Ovary (tissue), 9 donors: ENCODE results near the gene PNPLA8. TPM values are rescaled to one million over a fixed set of nuclear protein-coding genes. Genes with fewer than 3 reads are reported as not detected.

ENCODE experiments used
- DNase-seq, 5 donors: peaks; one replicate each; pipeline ENCODE4 v3.0.0-alpha.2; 2019 to 2020
- H3K27ac ChIP-seq, 2 donors: fragments of 200-600 bp; one replicate each; pipeline versions ENCODE4 v1.5.1 to v1.8.0; 2019 to 2022
- H3K27me3 ChIP-seq: fragments of 200-600 bp; one replicate; pipeline ENCODE4 v1.8.0; 2022
- H3K36me3 ChIP-seq: fragments of 200-600 bp; sonication (generic); one replicate; pipeline ENCODE4 v1.5.1; 2019
- H3K4me1 ChIP-seq: one replicate; pipeline ENCODE4 v1.8.1; 2013; ENCODE audit warnings: mild to moderate bottlenecking, moderate library complexity; ENCODE audit not compliant: insufficient read depth
- H3K4me3 ChIP-seq: fragments of 200-600 bp; sonication (generic); one replicate; pipeline ENCODE4 v1.5.1; 2017
- H3K9me3 ChIP-seq, 2 donors: fragments of 200-600 bp in 1 of 2; sonication (generic) in 1 of 2; one replicate each; pipeline versions ENCODE4 v1.5.1 to v1.8.1; 2013 to 2019; ENCODE audit warnings: mild to moderate bottlenecking in 1 of 2, moderate library complexity in 1 of 2
- EP300 ChIP-seq: sonication (generic); formaldehyde crosslinking; IDR thresholded peaks from one replicate; pipeline ENCODE4 v1.6.1; 2017; ENCODE audit warnings: antibody characterized with exemption
- POLR2A ChIP-seq: fragments of 450-650 bp; IDR thresholded peaks from one replicate; pipeline ENCODE4 v1.6.1; 2017; ENCODE audit warnings: antibody characterized with exemption, mild to moderate bottlenecking, moderate library complexity
- WGBS, 3 donors: extraction: QIAGEN DNeasy Blood & Tissue Kit in 1 of 3; methylation state at CpG; one replicate each; pipeline versions ENCODE4 v1.1.5 to v1.1.7; 2013 to 2017; 5-methylcytosine and 5-hydroxymethylcytosine counted together
- intact Hi-C, 4 donors: fragments of 100-400 bp; cut with DNase I; formaldehyde crosslinking; loops; one replicate each; pipeline versions ENCODE4 v1.11.0 to v1.15.1; 2022 to 2023
- polyA plus RNA-seq, 2 donors: library from polyadenylated mRNA; stranded (reverse); fragments of 200-250 nt in 1 of 2; fragments of 350-450 nt in 1 of 2; fragmentation: Illumina TruSeq in 1 of 2; extraction: RNeasy Lipid Tissue Mini Kit (QIAGEN cat#74804) in 1 of 2; gene quantifications; one replicate each; pipeline ENCODE4 v1.2.3, GENCODE V29; 2013 to 2014
- total RNA-seq, 7 donors: library from RNA; depleted of rRNA in 2 of 7; stranded (reverse); fragments of >200 nt in 2 of 7; fragmentation: NEBNext Ultra II Directional in 3 of 7; extraction: Animal tissue kit (Norgen Biotek cat#: 25700) in 3 of 7; gene quantifications; one replicate each; pipeline versions ENCODE4 v1.1.0 to v1.2.4, GENCODE V29; 2016 to 2023
- TF ChIP-seq, protein P1 (sequence below), 3 donors: fragments of 450-650 bp in 2 of 3; fragments of 200-600 bp in 1 of 3; IDR thresholded peaks; one replicate each; pipeline versions ENCODE4 v1.5.1 to v1.8.0; 2016 to 2022; ENCODE audit warnings: antibody characterized with exemption in 3 of 3, mild to moderate bottlenecking in 1 of 3
- donor health status: DM: no; HTN: no; CAD: no; lungs with moderate emphysema.
- donor health status: DM: no; HTN: no; CAD: no.
- donor health status: Bipolar disorder and iron deficiency.
- donor health status: DM: yes; HTN: yes; CAD: no.
- donor health status: DM: no; HTN: no; CAD: no.
- donor health status: DM: yes; HTN: yes; CAD: no.

PNPLA8 gene
- total and polyA plus RNA-seq, 9 donors, result 16.8 to 39.7 (median 24.9) TPM

DNA sequence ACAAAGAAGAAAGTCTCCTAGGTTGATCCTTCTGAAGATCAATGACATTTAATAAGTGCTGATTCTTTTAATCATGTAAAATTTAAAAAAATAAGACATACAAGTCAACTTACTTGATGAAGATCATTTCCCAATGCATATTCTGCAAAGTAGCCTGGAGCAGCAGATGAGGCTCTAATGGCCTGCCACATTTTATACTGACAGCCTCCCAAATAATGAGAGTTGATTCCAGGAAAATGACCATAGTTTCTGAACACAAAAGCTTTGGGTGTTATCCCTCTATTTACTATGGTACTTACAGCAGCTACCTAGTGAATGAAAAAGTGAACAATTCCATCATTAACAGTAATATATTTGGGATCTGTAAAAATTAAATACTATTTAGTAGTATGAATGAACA, 38.3 kb downstream of the PNPLA8 start:
- no peaks in the 10 kb centered on the region for H3K4me1 ChIP-seq
- H3K27ac ChIP-seq, result no peak overlapping the region
- no peaks in the 10 kb centered on the region for H3K36me3 ChIP-seq
- DNase-seq, result no peak
- no peak overlapping the region for H3K4me3 ChIP-seq
- no peak for TF ChIP-seq EP300
- TF ChIP-seq, protein P1, sequence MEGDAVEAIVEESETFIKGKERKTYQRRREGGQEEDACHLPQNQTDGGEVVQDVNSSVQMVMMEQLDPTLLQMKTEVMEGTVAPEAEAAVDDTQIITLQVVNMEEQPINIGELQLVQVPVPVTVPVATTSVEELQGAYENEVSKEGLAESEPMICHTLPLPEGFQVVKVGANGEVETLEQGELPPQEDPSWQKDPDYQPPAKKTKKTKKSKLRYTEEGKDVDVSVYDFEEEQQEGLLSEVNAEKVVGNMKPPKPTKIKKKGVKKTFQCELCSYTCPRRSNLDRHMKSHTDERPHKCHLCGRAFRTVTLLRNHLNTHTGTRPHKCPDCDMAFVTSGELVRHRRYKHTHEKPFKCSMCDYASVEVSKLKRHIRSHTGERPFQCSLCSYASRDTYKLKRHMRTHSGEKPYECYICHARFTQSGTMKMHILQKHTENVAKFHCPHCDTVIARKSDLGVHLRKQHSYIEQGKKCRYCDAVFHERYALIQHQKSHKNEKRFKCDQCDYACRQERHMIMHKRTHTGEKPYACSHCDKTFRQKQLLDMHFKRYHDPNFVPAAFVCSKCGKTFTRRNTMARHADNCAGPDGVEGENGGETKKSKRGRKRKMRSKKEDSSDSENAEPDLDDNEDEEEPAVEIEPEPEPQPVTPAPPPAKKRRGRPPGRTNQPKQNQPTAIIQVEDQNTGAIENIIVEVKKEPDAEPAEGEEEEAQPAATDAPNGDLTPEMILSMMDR (IDR thresholded peaks at IDR 0.05), result no peak
- TF ChIP-seq POLR2A, result no peak
- H3K27me3 ChIP-seq, result no peaks in the 10 kb centered on the region
- no peaks in the 10 kb centered on the region for H3K9me3 ChIP-seq
- intact Hi-C loops, result no loop called here

DNA sequence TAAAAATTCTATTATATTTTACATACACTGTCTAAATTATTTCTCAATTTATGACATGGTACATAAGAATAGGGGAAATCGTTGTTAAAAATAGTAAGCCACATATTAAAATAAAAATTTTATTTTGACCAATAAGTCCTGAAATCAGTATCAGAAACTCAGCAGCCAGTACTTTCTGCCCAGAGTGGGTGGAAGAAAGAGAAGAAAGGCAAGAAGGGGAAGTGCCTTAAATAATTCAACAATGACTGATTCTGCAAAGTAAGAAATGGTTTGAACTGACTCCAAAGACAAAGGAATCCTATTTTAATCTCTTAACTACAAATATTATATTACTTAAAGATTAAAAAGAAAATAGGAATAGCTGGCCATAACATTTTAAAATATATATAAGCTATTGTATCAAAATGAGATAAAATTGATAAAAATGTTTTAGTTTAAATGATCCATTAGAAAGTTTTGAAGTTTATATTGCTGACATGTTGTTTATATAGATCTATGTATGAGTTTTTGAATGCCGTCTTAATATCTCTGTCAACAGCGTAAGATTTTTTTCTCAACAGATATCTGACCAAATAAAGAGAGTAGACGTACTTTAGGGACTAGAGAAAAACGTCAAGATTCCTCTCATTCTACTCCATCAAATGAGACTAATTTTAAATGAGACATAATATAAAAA, 39.5 kb downstream of the PNPLA8 start:
- H3K36me3 ChIP-seq, result no peaks in the 10 kb centered on the region
- WGBS, 3 donors, result 80 to 87% (median 82%) methylated on average over 5 of the region's 5 CpGs
- H3K9me3 ChIP-seq, result no peaks in the 10 kb centered on the region
- no peaks in the 10 kb centered on the region for H3K27me3 ChIP-seq
- DNase-seq, result no peak
- no peak overlapping the region for H3K4me3 ChIP-seq
- no peaks in the 10 kb centered on the region for H3K4me1 ChIP-seq
- TF ChIP-seq EP300 (no peak), POLR2A (no peak)
- TF ChIP-seq, protein P1 (IDR thresholded peaks at IDR 0.05), result no peak
- intact Hi-C loops, result no loop called here
- no peak overlapping the region for H3K27ac ChIP-seq

DNA sequence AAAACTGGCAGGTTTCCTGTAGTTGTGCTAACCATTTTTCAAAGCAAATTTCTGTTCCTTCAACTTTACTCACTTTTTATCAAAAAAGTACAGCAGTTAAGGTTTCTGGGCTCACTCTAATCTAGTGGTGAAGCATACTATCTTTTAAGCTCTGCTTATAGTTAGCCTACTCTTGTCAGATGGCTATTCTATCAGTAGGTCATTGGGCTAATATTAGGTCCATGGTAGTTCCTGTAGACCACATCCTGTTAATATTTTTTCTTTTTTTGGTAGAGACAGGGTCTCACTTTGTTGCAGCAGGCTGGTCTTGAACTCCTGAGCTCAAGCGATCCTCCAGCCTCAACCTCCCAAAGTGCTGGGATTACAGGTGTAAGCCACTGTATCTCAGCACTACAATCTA, 41.8 kb downstream of the PNPLA8 start:
- 95 to 100% (median 95%) methylated on average over 1 of the region's 1 CpG for WGBS, 3 donors
- H3K27me3 ChIP-seq, result no peaks in the 10 kb centered on the region
- H3K4me3 ChIP-seq, result no peak overlapping the region
- DNase-seq, result no peak
- no peaks in the 10 kb centered on the region for H3K9me3 ChIP-seq
- no peaks in the 10 kb centered on the region for H3K36me3 ChIP-seq
- no peak for TF ChIP-seq EP300
- TF ChIP-seq, protein P1 (IDR thresholded peaks at IDR 0.05), result no peak
- no peak for TF ChIP-seq POLR2A
- no peak overlapping the region for H3K27ac ChIP-seq
- H3K4me1 ChIP-seq, result no peaks in the 10 kb centered on the region
- intact Hi-C loops, result no loop called here

DNA sequence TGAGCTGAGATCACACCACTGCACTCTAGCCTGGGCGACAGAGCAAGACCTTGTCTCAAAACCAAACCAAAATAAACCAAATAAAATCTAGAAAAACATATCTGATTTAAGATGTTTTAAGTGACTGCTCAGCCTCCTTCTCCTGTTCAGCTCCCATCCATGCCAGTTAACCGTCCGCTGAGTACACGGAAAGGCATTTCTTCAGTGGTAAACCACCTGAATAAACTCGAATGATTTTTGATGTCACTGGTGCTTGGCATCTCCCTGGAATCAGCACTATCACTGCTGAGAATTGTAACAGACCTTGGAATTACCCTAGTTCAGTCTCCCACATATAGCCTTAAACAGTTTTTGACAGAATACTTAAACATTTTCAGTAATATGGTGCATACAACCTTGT, 45.6 kb downstream of the PNPLA8 start:
- Histone ChIP-seq H3K36me3 (no peaks in the 10 kb centered on the region), H3K27me3 (no peaks in the 10 kb centered on the region), H3K4me3 (no peak overlapping the region), H3K9me3 (no peaks in the 10 kb centered on the region), H3K4me1 (no peaks in the 10 kb centered on the region), H3K27ac (no peak overlapping the region)
- TF ChIP-seq EP300 (no peak), POLR2A (no peak)
- TF ChIP-seq, protein P1 (IDR thresholded peaks at IDR 0.05), result no peak
- intact Hi-C loops, result no loop called here
- whole genome bisulfite sequencing, 3 donors, result 90 to 97% (median 94%) methylated on average over 5 of the region's 5 CpGs
- no peak for DNase-seq
